HUDEP-2 (cell line): ENCODE measurements around the gene DNTTIP2.

Experiments
- DNase-seq, 76 experiments: peaks; one replicate each; lab custom pipeline; 2025; ENCODE audit not compliant: unreplicated experiment in 76 of 76; lab: John Stamatoyannopoulos, UW

The DNTTIP2 gene

GRCh38 chr1:93816970-93817678 is 61.9 kb downstream of the DNTTIP2 start:
- no peak for DNase-seq
